ENCODE results near the gene SPACA7.

DNA sequence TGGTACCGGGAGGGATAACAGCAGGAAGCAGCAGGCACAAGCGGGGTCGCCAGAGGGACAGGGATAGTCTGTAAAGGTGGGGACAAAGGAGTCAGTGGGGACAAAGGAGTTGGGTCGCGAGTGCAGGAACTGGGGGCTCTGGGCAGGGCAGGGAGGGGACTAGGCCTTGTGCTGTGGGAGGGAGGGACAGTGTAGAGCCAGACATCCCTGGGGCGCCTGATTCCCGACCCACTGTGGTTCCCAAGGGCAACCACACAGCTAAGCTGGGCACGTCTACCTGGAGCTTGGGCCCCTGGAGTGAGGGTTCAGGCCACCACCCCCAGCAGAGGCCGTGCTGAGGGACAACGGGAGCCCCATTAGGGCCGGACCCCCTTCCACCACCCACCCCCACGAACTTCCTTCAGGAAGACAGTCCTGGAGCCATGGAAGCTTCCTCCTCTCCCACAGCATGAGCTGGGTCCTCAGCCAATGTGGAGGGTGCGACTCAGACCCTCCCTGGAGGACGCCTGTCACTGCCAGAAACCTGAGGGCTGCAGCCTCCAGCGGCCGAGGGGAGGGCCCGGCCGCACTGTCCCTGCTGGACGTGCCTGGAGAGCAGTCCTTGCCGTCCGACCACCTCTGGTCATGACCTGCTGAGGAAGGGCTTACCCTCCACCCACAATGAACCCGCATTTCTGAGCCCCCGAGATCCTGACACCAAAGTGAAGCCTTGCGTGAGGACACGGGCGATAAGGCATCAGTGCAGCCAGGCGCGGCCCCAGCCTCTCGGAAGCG lies 77.9 kb downstream of the SPACA7 start:
- TF ChIP-seq, protein P1, sequence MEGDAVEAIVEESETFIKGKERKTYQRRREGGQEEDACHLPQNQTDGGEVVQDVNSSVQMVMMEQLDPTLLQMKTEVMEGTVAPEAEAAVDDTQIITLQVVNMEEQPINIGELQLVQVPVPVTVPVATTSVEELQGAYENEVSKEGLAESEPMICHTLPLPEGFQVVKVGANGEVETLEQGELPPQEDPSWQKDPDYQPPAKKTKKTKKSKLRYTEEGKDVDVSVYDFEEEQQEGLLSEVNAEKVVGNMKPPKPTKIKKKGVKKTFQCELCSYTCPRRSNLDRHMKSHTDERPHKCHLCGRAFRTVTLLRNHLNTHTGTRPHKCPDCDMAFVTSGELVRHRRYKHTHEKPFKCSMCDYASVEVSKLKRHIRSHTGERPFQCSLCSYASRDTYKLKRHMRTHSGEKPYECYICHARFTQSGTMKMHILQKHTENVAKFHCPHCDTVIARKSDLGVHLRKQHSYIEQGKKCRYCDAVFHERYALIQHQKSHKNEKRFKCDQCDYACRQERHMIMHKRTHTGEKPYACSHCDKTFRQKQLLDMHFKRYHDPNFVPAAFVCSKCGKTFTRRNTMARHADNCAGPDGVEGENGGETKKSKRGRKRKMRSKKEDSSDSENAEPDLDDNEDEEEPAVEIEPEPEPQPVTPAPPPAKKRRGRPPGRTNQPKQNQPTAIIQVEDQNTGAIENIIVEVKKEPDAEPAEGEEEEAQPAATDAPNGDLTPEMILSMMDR (IDR thresholded peaks at IDR 0.05): no peak
- no peak for TF ChIP-seq POLR2A (IDR thresholded peaks at IDR 0.05)
